ENCODE measurements around the gene ARRB2.

Gene ARRB2

DNA sequence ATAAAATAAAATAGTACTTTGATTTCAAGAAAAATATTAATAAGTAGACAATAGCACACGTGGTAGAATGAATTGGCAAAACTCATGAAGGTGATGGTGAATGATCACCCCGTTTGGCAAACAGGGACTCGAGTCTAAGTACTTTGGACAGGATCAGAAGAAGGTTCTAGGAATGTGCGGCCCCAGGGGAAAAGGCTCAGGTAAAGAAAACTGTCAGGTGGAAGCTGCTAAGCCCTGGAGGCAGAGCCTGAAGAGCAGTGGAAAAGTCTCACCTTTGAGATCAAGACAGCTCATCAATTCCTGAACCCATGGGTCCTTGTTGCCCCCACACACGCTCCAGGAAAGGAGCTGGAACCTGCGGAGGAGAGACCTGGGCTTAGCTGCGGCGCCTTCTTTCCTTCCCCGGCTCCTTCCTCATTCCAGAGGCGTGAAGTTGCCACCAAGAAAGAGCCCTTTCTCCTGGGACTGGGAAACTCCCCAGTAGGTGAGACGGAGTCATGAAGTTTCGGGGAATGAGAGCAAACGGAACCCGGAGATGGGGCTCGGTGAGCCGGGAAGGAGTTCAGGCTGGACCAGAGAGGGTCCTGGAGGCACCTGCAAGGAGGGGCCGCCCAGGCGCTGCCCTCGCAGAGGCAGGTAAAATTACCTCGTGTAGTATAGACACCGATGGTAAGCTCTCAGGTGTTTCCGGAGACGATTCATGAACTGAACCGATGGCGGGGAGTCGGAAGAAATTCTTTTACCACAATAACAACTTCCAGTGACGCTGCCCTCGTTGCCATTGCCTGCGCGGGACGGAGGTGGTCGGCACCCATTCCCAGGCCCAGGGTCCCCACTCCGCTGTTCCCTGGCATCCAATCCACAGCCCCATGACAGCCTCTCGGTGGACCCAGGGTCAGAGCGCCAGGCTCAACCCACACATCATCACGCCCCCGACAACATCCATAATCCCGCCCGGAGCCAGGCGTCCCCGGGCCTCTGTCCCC, 28.0 kb downstream of the ARRB2 start:
- H3K9me2 ChIP-seq (replicated peaks; ENCODE audit: insufficient read depth, low read length), result no peaks in the 10 kb centered on the region
- no peak overlapping the region for H2AFZ ChIP-seq (ENCODE audit: low read depth, low read length, severe bottlenecking)
- H3K4me2 ChIP-seq (ENCODE audit: low read depth, low read length, poor library complexity, severe bottlenecking), result peak overlapping the region; percentile 65
- no peak overlapping the region for H3K27ac ChIP-seq (ENCODE audit: low read depth, low read length)
- TF ChIP-seq EZH2phosphoT487 (conservative IDR thresholded peaks at IDR 0.05; ENCODE audit: low read length) (no peak), CTCF (IDR thresholded peaks at IDR 0.05; ENCODE audit: insufficient read depth, low read length, poor library complexity, severe bottlenecking) (no peak)
- no peak overlapping the region for H3K9ac ChIP-seq (ENCODE audit: low read length)
- no peaks in the 10 kb centered on the region for H3K27me3 ChIP-seq (ENCODE audit: low read length)
- no peaks in the 10 kb centered on the region for H4K20me1 ChIP-seq (ENCODE audit: low read depth, low read length)
- no peaks in the 10 kb centered on the region for H3K9me3 ChIP-seq (ENCODE audit: insufficient read depth, low read length)
- H3K79me2 ChIP-seq (ENCODE audit: insufficient read depth, low read length), result no peaks in the 10 kb centered on the region
- H3F3A ChIP-seq (ENCODE audit: insufficient read depth), result no peaks in the 10 kb centered on the region
- H3K4me3 ChIP-seq (ENCODE audit: insufficient read depth, low read length, poor library complexity, severe bottlenecking), result no peak overlapping the region
- no peaks in the 10 kb centered on the region for H3K36me3 ChIP-seq (ENCODE audit: low read length)

DNA sequence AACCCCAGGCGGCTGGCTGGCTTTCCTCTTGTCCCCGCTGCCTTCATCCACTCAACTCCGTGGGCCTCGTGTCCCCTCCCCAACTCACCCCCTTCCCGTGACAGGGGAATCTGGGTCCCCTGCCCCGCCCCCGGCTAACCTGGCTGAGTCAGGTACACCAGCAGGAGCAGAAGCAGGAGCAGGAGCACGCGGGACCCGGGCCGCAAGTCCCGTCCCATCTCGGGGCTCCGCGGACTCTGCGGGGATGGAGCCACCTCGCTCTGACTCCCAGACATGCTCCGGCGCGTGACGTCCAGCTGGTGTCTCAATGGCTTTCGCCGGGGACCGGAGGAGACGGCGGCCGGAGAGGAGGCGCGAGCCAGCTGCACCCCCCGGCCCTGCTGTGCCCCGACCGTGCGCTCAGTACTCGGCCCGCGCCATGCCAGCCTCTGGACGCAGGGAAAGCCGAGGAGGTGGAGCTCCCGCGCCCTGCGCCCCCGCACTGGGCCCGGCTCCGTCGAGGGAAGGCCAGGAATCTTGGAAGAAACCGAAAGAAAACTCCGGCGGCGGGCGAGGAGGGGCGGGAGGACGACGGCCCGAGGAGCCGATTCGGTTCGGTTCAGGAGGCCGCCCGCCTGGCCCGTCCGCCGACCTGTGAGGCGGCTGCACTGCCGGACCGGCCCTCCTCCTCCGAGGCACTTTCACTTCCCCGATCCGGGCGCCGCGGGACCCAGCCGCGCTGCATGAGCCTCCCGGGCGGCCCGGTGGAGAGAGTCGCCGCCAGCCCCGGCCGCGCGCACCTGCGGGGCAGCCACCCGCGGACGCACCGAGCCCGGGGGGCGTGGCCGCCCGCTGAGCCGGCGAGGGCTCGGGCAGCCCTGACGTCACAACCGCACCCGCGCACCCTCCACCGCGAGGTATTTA, 28.9 kb downstream of the ARRB2 start, which contains the start of the genes CXCL16 and ZMYND15:
TSS of gene CXCL16 (minus strand) at position 807 of the 903 bp plus-strand sequence. CDS start at position 218, 589 bp downstream.
TSS of gene ZMYND15 (plus strand) at position 712 of the 903 bp plus-strand sequence. CDS start 716 bp downstream, outside the sequence.
- H3K9ac ChIP-seq (ENCODE audit: low read length), result peak within 1 kb of the TSS; percentile 47

GRCh38 chr17:4740025-4740351, 29.6 kb downstream of the ARRB2 start:
- Histone ChIP-seq H3K36me3 (ENCODE audit: low read length) (no peaks in the 10 kb centered on the region), H2AFZ (ENCODE audit: low read depth, low read length, severe bottlenecking) (no peak overlapping the region), H3F3A (ENCODE audit: insufficient read depth) (no peaks in the 10 kb centered on the region), H3K27me3 (ENCODE audit: low read length) (no peaks in the 10 kb centered on the region), H4K20me1 (ENCODE audit: low read depth, low read length) (no peaks in the 10 kb centered on the region), H3K9ac (ENCODE audit: low read length) (peak overlapping the region; percentile 47), H3K4me3 (ENCODE audit: insufficient read depth, low read length, poor library complexity, severe bottlenecking) (peak overlapping the region; percentile 51), H3K9me3 (ENCODE audit: insufficient read depth, low read length) (no peaks in the 10 kb centered on the region), H3K79me2 (ENCODE audit: insufficient read depth, low read length) (no peaks in the 10 kb centered on the region), H3K27ac (ENCODE audit: low read depth, low read length) (no peak overlapping the region), H3K4me2 (ENCODE audit: low read depth, low read length, poor library complexity, severe bottlenecking) (peak overlapping the region; percentile 65), H3K9me2 (replicated peaks; ENCODE audit: insufficient read depth, low read length) (no peaks in the 10 kb centered on the region)
- no peak for TF ChIP-seq CTCF (IDR thresholded peaks at IDR 0.05; ENCODE audit: insufficient read depth, low read length, poor library complexity, severe bottlenecking)
- TF ChIP-seq EZH2phosphoT487 (conservative IDR thresholded peaks at IDR 0.05; ENCODE audit: low read length), result no peak

More for the DNA sequence above, 28.9 kb downstream of the ARRB2 start, which contains the start of the genes CXCL16 and ZMYND15:
- H3K36me3 ChIP-seq (ENCODE audit: low read length), result no peaks in the 10 kb centered on the region
- H3K4me3 ChIP-seq (ENCODE audit: insufficient read depth, low read length, poor library complexity, severe bottlenecking), result peak within 1 kb of the TSS; percentile 51
- no peaks in the 10 kb centered on the region for H3K9me3 ChIP-seq (ENCODE audit: insufficient read depth, low read length)
- H3F3A ChIP-seq (ENCODE audit: insufficient read depth), result no peaks in the 10 kb centered on the region
- H4K20me1 ChIP-seq (ENCODE audit: low read depth, low read length), result no peaks in the 10 kb centered on the region
- no peaks in the 10 kb centered on the region for H3K79me2 ChIP-seq (ENCODE audit: insufficient read depth, low read length)
- H3K9me2 ChIP-seq (replicated peaks; ENCODE audit: insufficient read depth, low read length), result no peaks in the 10 kb centered on the region
- H3K27ac ChIP-seq (ENCODE audit: low read depth, low read length), result no peak within 1 kb of the TSS
- peak within 1 kb of the TSS; percentile 62 for H2AFZ ChIP-seq (ENCODE audit: low read depth, low read length, severe bottlenecking)
- H3K4me2 ChIP-seq (ENCODE audit: low read depth, low read length, poor library complexity, severe bottlenecking), result peak within 1 kb of the TSS; percentile 65
- H3K27me3 ChIP-seq (ENCODE audit: low read length), result no peaks in the 10 kb centered on the region
- TF ChIP-seq CTCF (IDR thresholded peaks at IDR 0.05; ENCODE audit: insufficient read depth, low read length, poor library complexity, severe bottlenecking), result no peak
- TF ChIP-seq EZH2phosphoT487 (conservative IDR thresholded peaks at IDR 0.05; ENCODE audit: low read length), result no peak
